IgD-negative memory B cell (primary cell): Measurements from ENCODE around the gene CD93. TPM values are rescaled to one million over a fixed set of nuclear protein-coding genes. Genes with fewer than 3 reads are reported as not detected.

Source experiments
- H3K27ac Mint-ChIP-seq, 3 donors: one replicate each; pipeline ENCODE4 v1.8.0; 2020 to 2022; ENCODE audit warnings: mild to moderate bottlenecking in 3 of 3, mixed read lengths in 3 of 3, moderate library complexity in 1 of 3
- H3K27me3 Mint-ChIP-seq: one replicate; pipeline ENCODE4 v1.8.0; 2021; ENCODE audit warnings: mixed read lengths
- H3K36me3 Mint-ChIP-seq: one replicate; pipeline ENCODE4 v1.8.0; 2020; ENCODE audit warnings: mild to moderate bottlenecking, mixed read lengths
- H3K4me1 Mint-ChIP-seq, 3 donors: one replicate each; pipeline ENCODE4 v1.8.0; 2020 to 2022; ENCODE audit warnings: mixed read lengths in 3 of 3, mild to moderate bottlenecking in 1 of 3
- H3K4me3 Mint-ChIP-seq, 4 donors: one replicate each; pipeline ENCODE4 v1.8.0; 2020 to 2022; ENCODE audit warnings: mild to moderate bottlenecking in 4 of 4, mixed read lengths in 4 of 4, moderate library complexity in 3 of 4
- H3K9me3 Mint-ChIP-seq, 3 donors: one replicate each; pipeline ENCODE4 v1.8.0; 2020 to 2021; ENCODE audit warnings: mixed read lengths in 3 of 3, mild to moderate bottlenecking in 1 of 3
- polyA plus RNA-seq: library from polyadenylated mRNA; unstranded; fragments of 300-500 nt; fragmentation: Illumina TruSeq; gene quantifications from one replicate; pipeline ENCODE4 v1.2.3, GENCODE V29; 2021

Gene CD93
- polyA plus RNA-seq, 1 donor from 2014 or later: not detected

GRCh38 chr20:23114018-23114417, 27.9 kb upstream of the CD93 start:
- H3K9me3 Mint-ChIP-seq: peaks cover 0 to 2% (median 0%) of the 10 kb centered on the region in 3 donors
- no peak overlapping the region for H3K4me3 Mint-ChIP-seq
- peaks cover 3% of the 10 kb centered on the region for H3K27me3 Mint-ChIP-seq
- H3K36me3 Mint-ChIP-seq: peaks cover 2% of the 10 kb centered on the region
- no peaks in the 10 kb centered on the region for H3K4me1 Mint-ChIP-seq
- no peak overlapping the region for H3K27ac Mint-ChIP-seq

- peaks cover 0 to 2% (median 0%) of the 10 kb centered on the region in 3 donors for H3K9me3 Mint-ChIP-seq
- H3K4me1 Mint-ChIP-seq: no peaks in the 10 kb centered on the region
- H3K27ac Mint-ChIP-seq: no peak overlapping the region
- peaks cover 3% of the 10 kb centered on the region for H3K27me3 Mint-ChIP-seq
- H3K4me3 Mint-ChIP-seq: no peak overlapping the region
- H3K36me3 Mint-ChIP-seq: peaks cover 2% of the 10 kb centered on the region
Observed at GRCh38 chr20:23112595-23112994, 26.5 kb upstream of the CD93 start.

GRCh38 chr20:23111944-23112342, 25.8 kb upstream of the CD93 start:
- H3K27ac Mint-ChIP-seq: no peak overlapping the region
- H3K36me3 Mint-ChIP-seq: peaks cover 2% of the 10 kb centered on the region
- H3K9me3 Mint-ChIP-seq: peaks cover 0 to 2% (median 0%) of the 10 kb centered on the region in 3 donors
- no peaks in the 10 kb centered on the region for H3K4me1 Mint-ChIP-seq
- no peaks in the 10 kb centered on the region for H3K27me3 Mint-ChIP-seq
- no peak overlapping the region for H3K4me3 Mint-ChIP-seq

- H3K27ac Mint-ChIP-seq: no peak overlapping the region
- H3K4me3 Mint-ChIP-seq: no peak overlapping the region
- H3K36me3 Mint-ChIP-seq: peaks cover 2% of the 10 kb centered on the region
- no peaks in the 10 kb centered on the region for H3K27me3 Mint-ChIP-seq
- no peaks in the 10 kb centered on the region for H3K4me1 Mint-ChIP-seq
- peaks cover 0 to 2% (median 0%) of the 10 kb centered on the region in 3 donors for H3K9me3 Mint-ChIP-seq
Observed at GRCh38 chr20:23111307-23111943, 25.3 kb upstream of the CD93 start.

GRCh38 chr20:23108871-23109270, 22.7 kb upstream of the CD93 start:
- H3K4me1 Mint-ChIP-seq: no peaks in the 10 kb centered on the region
- peaks cover 0 to 2% (median 0%) of the 10 kb centered on the region in 3 donors for H3K9me3 Mint-ChIP-seq
- no peaks in the 10 kb centered on the region for H3K27me3 Mint-ChIP-seq
- no peak overlapping the region for H3K4me3 Mint-ChIP-seq
- H3K27ac Mint-ChIP-seq: no peak overlapping the region
- H3K36me3 Mint-ChIP-seq: peaks cover 2% of the 10 kb centered on the region

GRCh38 chr20:23107466-23107865, 21.3 kb upstream of the CD93 start:
- no peak overlapping the region for H3K27ac Mint-ChIP-seq
- no peaks in the 10 kb centered on the region for H3K4me1 Mint-ChIP-seq
- H3K36me3 Mint-ChIP-seq: peaks cover 2% of the 10 kb centered on the region
- H3K27me3 Mint-ChIP-seq: no peaks in the 10 kb centered on the region
- H3K4me3 Mint-ChIP-seq: no peak overlapping the region
- peaks cover 0 to 2% (median 0%) of the 10 kb centered on the region in 3 donors for H3K9me3 Mint-ChIP-seq

- H3K4me1 Mint-ChIP-seq: no peaks in the 10 kb centered on the region
- no peaks in the 10 kb centered on the region for H3K27me3 Mint-ChIP-seq
- peaks cover 2% of the 10 kb centered on the region for H3K36me3 Mint-ChIP-seq
- H3K4me3 Mint-ChIP-seq: no peak overlapping the region
- no peak overlapping the region for H3K27ac Mint-ChIP-seq
- peaks cover 0 to 4% (median 0%) of the 10 kb centered on the region in 3 donors for H3K9me3 Mint-ChIP-seq
Observed at GRCh38 chr20:23106271-23106851, 20.2 kb upstream of the CD93 start.

- H3K4me3 Mint-ChIP-seq: no peak overlapping the region
- H3K27ac Mint-ChIP-seq: no peak overlapping the region
- H3K36me3 Mint-ChIP-seq: peaks cover 2% of the 10 kb centered on the region
Observed at GRCh38 chr20:23105193-23105592, 19.1 kb upstream of the CD93 start.

GRCh38 chr20:23103284-23104018, 17.3 kb upstream of the CD93 start:
- Mint-ChIP-seq H3K36me3 (no peaks in the 10 kb centered on the region), H3K4me3 (no peak overlapping the region), H3K4me1 (no peaks in the 10 kb centered on the region), H3K27me3 (peaks cover under 1% of the 10 kb centered on the region), H3K27ac (no peak overlapping the region), H3K9me3 (peaks cover 0 to 1% (median 0%) of the 10 kb centered on the region in 3 donors)

More at GRCh38 chr20:23105193-23105592, 19.1 kb upstream of the CD93 start:
- no peaks in the 10 kb centered on the region for H3K4me1 Mint-ChIP-seq
- no peaks in the 10 kb centered on the region for H3K27me3 Mint-ChIP-seq
- peaks cover 0 to 4% (median 0%) of the 10 kb centered on the region in 3 donors for H3K9me3 Mint-ChIP-seq

- Mint-ChIP-seq H3K4me3 (no peak overlapping the region), H3K27me3 (peaks cover 7% of the 10 kb centered on the region), H3K27ac (no peak overlapping the region), H3K9me3 (peaks cover 0 to 1% (median 0%) of the 10 kb centered on the region in 3 donors), H3K4me1 (no peaks in the 10 kb centered on the region), H3K36me3 (no peaks in the 10 kb centered on the region)
Observed at GRCh38 chr20:23101696-23102406, 15.7 kb upstream of the CD93 start.

GRCh38 chr20:23100720-23101107, 14.6 kb upstream of the CD93 start:
- H3K27ac Mint-ChIP-seq: no peak overlapping the region
- H3K4me3 Mint-ChIP-seq: no peak overlapping the region
- H3K4me1 Mint-ChIP-seq: no peaks in the 10 kb centered on the region
- H3K9me3 Mint-ChIP-seq: peaks cover 0 to 1% (median 0%) of the 10 kb centered on the region in 3 donors
- H3K27me3 Mint-ChIP-seq: peaks cover 7% of the 10 kb centered on the region
- no peaks in the 10 kb centered on the region for H3K36me3 Mint-ChIP-seq

GRCh38 chr20:23099791-23100719, 13.9 kb upstream of the CD93 start:
- no peak overlapping the region for H3K27ac Mint-ChIP-seq
- no peaks in the 10 kb centered on the region for H3K4me1 Mint-ChIP-seq
- no peak overlapping the region for H3K4me3 Mint-ChIP-seq
- peaks cover 10% of the 10 kb centered on the region for H3K27me3 Mint-ChIP-seq
- no peaks in the 10 kb centered on the region for H3K36me3 Mint-ChIP-seq
- peaks cover 0 to 1% (median 0%) of the 10 kb centered on the region in 3 donors for H3K9me3 Mint-ChIP-seq

GRCh38 chr20:23097636-23098580, 11.8 kb upstream of the CD93 start:
- Mint-ChIP-seq H3K9me3 (peaks cover 0 to 1% (median 0%) of the 10 kb centered on the region in 3 donors), H3K4me3 (no peak overlapping the region), H3K27me3 (peaks cover 13% of the 10 kb centered on the region), H3K27ac (no peak overlapping the region), H3K4me1 (no peaks in the 10 kb centered on the region), H3K36me3 (no peaks in the 10 kb centered on the region)
